Activated CD8-positive, alpha-beta memory T cell treated with anti-CD3 and anti-CD28 coated beads for 36 hours (primary cell): Measurements from ENCODE around the gene TRMT61A. TPM values are rescaled to one million over a fixed set of nuclear protein-coding genes. Genes with fewer than 3 reads are reported as not detected.
"Not testable (repeated sequence)": the region's sequence is repeated elsewhere in the genome, so short reads cannot be mapped to it uniquely, and the experiment has no call there.

Experiments used
- CTCF ChIA-PET: fragments of 350-600 bp; sonication (Branson Sonifier 250); formaldehyde crosslinking; loops from one replicate; lab custom pipeline; 2021; ENCODE audit warnings: antibody characterized with exemption; lab: Charles Lee
- POLR2A ChIA-PET: fragments of 350-600 bp; sonication (Branson Sonifier 250); formaldehyde crosslinking; loops from one replicate; lab custom pipeline; 2021; ENCODE audit warnings: antibody characterized with exemption; lab: Charles Lee
- total RNA-seq, 2 experiments: library from RNA; stranded (reverse); gene quantifications; one replicate each; pipeline ENCODE4 v1.2.3, GENCODE V29; 2021

The TRMT61A gene
- total RNA-seq, 2 experiments from 2014 or later, result 23.2 TPM

DNA sequence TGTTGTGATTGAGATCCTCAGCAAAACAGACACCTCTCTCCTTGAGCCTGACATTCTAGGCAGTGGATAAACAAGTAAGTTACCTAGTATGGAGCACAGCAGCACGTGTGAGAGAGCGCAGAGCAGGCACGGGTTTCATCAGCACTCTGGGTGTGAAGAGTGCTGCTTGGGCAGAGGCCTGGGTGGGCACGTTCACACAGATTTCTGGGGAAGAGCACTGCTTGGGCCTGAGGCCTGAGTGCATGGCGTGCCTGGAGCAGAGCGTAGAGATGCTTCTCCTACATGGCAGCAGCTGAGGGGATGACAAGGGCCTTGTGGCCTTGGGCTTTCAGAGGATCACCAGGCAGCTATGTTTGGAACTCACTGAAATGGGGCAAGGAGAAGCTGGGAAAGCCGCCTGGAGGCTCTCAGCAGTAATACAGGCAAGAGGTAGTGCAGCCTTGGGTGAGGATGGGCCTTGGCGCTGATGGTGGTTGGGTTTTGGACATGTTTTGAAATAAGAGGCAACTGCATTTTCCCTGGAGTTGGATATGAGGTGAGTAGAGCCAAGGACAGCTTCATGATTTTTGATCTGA lies 23.9 kb upstream of the TRMT61A start:
- ChIA-PET CTCF (no interaction called here), POLR2A (no interaction called here)

DNA sequence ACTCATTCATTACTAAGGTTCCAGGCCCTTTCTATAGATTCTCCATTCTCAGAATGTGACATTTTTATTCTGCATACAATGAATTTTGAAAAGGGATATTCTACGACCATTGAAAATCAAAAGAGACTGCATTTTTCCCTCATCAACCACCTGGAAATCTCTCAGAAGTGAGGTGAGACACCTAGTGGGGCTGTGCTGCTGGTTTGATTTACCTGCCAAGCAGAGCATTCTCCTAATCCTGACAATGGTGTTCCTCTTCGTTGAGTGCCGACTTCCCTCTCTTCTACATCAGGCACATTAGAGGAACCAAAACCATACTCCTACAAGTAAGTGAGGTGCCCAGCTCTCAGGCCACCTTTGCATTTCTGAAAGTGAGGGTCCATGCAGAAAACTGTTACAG lies 21.2 kb upstream of the TRMT61A start:
- CTCF ChIA-PET, result interaction anchor here (1.2 kb wide), 1 partner anchor 39 kb away, joined by 3 read pairs; no protein-coding TSS in a partner anchor

DNA sequence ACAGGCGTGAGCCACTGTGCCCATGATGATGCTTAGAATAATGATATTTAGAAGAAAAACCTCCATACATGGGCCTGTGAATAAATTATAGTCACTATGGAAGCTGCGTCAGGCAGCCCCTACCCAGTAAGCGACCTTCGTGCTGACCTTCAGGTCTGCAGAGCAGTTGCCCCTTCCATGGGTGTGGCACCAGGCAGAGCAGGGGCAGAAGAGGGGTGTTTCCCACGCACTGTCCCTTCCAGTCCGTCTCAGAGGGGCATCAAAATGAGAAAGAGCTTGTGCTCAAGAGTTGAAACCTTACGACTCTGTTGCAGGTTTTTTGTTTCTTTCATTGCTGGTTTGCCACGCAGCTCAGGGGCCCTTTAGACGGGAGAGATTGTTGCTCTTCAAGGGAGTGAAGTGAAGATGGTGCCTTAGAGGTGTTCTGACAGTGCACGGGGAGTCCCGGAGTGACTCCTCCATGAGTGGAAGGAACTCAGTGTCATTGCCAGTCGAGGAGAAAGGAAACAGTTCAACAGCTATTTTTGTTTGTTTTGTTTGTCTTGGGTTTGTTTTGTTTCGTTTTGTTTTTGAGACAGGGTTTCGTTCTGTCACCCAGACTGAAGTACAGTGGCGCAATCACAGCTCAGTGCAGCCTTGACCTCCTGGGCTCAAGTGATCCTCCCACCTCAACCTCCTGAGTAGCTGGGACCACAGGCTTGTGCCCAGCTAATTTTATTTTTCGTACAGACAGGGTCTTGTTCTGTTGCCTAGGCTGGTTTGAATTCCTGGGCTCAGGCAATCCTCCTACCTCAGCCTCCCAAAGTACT lies 20.3 kb upstream of the TRMT61A start:
- ChIA-PET CTCF (no interaction called here), POLR2A (no interaction called here)

More for the DNA sequence above, 21.2 kb upstream of the TRMT61A start:
- POLR2A ChIA-PET, result no interaction called here

DNA sequence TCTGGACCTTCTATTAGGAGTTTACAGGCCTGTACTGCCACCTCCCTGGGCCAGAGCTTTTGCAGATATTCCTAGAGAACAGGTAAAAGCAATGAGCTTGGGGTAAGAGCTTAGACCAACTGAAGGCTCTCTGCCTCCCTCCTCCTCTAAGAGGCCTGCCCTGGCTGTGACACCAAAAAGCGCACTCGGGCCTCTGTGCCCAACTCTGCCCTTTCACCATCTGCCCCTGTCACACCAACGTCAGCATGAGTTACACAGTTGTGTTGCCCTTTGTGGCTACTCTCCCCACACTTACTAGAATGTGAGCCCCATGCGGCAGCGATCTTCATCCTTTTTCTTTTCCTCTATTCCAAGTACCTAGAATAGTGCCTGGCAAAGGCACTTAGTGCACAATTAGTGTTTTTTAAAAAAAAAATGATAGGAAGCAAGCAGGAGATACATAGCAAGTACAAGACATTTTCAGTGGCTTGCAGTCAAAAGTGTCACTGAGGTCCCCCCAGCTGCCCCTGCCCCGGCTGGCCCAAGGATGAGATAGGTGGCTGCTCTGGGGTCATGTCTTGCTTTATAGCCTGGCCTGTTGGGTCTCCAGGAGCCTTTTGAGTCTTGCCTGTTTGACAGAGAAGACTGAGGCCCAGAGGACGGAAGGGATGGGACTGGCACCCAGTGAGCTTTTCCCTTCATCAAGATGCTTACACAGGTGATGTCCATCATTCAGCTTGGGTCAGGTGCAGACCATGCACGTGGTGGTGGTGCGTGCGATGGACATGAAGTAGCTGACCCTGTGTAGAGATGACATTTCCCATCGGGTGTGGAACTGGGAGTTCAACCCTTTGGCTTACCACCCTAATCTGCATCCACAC lies 18.9 kb upstream of the TRMT61A start:
- ChIA-PET POLR2A (no interaction called here), CTCF (interaction anchor here (1.7 to 2.1 kb wide), 3 partner anchors 9 to 36 kb away, joined by 5 to 8 read pairs (median 7); no protein-coding TSS in a partner anchor)

DNA sequence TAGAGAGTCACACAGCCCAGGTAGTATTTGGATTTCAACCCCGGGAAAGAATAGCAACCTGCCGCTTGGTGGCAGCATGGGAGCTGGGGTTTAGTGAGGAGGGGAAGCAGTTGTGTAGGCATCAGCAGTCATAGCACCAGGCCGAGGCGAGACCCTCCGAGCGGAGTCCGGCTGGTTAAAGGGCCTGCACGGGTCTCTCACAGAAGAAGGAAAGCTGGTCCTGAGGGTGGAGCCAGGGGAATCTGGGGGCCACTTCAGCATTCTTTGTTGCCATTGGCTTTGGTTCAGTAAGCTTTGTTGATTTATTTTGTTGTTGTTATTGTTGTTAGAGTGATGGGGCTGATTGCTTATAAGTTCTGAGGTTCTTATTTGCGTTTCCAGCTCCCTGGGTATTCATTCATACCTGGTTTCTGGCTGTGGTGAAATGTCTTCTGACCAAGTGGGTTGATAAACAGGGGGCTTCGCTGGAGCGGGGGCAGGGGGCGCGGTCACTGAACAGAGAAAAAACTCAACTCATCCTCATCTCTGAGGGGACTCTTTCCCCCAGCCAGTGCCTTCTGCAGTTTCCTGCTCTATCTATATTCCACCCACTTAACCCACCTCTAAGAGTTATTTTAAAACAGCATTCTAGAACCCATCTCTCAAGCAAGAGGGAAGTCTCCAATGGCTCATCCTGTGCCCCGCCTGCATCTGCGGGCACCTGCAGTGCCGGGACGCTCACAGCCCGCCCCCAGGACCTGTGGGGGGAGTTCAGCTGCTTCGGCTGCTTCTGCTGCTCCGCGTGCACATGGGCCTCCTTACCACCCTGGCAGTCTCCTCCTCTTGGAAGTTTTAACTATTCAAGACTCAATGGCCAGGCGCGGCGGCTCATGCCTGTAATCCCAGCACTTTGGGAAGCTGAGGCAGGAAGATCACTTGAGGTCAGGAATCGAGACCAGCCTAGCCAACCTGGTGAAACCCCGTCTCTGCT lies 18.0 kb upstream of the TRMT61A start:
- POLR2A ChIA-PET, result no interaction called here
- CTCF ChIA-PET, result interaction anchor here (1.7 to 2.1 kb wide), 3 partner anchors 8 to 36 kb away, joined by 5 to 8 read pairs (median 7); no protein-coding TSS in a partner anchor

DNA sequence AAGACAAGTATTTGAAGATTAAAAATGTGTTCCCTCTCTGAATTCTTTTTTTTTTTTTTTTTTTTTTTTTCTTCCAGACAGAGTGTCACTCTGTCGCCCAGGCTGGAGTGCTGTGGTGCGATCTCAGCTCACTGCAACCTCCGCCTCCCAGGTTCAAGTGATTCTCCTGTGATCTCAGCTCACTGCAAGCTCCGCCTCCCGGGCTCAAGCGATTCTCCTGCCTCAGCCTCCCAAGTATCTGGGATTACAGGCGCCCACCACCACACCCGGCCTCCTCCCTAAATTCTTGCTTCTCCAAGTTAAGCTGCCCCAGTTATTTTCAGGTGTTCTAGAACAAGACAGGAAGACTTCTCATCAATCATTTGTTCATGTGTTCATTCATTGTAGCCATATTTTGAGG lies 16.8 kb upstream of the TRMT61A start:
- POLR2A ChIA-PET, result not testable (repeated sequence)

DNA sequence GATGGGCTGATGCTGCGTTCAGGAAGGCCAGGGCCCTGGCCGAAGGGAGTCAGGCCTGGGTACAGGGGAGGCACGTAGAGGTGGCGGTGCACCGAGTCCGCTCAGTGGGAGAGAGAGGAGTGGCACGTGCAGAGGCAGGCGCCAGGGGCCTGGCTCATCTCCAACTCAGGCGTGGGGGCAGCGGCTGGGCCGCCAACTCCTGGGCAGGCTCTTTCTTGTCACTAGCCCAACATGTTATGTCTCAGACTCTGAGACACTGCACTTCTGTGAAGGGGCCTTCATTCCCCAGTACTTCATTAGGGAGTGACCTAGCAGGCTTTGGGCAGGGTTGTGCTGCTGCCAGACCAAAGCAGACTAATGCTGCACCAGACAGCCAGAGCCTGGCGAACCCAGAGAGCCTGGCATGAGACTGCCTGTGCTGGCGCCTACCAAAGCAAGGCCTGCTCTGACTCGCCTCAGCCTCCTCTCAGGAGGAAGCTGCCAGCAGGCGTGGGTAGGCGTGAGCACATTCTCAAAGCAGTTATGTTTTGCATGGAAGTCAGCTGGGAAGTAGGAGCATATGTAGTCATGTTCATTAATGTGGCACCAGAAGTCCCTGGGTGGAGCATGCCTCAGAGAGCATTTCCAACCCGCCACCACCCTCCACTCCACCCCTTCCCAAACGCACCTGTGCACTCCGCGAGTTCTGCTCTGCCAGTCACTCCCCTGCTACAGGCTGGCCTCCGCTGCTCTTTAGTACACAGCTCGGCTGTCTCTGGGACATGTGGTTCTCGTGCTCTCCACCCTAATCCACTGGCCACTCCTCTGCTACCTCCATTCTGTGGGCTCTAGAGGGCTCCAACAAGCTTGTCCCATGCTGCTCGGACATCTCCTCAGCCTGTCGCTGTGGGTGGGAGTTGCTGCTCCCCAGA lies 16.0 kb upstream of the TRMT61A start:
- ChIA-PET POLR2A (no interaction called here), CTCF (no interaction called here)

More for the DNA sequence above, 16.8 kb upstream of the TRMT61A start:
- CTCF ChIA-PET, result not testable (repeated sequence)

DNA sequence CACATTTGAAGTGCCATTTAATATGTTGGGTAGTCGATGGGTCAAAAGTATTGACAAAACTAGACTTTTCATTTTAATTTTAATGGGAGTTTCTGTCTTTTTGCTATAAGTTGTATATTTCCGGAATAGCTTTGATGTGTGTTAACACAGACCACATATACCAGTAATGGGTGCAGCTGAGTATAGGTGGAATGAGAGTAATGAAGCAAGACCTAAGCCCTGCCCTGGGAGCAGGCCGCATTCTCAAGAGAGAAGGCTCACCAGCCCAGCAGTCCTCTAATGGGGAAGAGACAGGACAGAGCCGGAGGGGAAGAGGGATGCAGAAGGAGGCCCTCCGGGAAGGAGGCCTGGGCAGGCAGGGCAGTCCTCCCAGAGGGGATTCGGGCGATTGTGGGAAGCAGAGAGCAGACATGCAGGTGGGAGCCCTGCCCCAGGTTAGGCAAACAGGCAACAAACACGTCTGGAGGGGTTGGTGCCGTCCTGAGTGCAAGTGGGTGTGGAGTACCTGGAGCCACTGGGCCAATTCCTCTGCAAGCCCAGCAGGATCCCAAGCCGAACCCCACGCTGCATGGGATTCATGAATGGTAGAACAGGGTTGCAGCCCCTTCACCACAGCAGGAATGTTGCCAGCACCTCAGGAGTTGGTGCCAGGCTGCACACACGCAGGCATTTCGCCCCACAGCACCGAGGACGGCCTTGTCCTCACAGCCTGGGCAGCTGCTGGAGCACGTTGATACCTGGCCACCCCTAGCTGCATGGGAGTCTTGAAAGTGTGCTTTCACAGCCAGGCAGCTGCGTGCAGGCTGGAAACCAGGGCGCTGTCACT lies 14.2 kb upstream of the TRMT61A start:
- ChIA-PET POLR2A (no interaction called here), CTCF (interaction anchor here (1.3 kb wide), 1 partner anchor 32 kb away, joined by 4 read pairs; no protein-coding TSS in a partner anchor)

DNA sequence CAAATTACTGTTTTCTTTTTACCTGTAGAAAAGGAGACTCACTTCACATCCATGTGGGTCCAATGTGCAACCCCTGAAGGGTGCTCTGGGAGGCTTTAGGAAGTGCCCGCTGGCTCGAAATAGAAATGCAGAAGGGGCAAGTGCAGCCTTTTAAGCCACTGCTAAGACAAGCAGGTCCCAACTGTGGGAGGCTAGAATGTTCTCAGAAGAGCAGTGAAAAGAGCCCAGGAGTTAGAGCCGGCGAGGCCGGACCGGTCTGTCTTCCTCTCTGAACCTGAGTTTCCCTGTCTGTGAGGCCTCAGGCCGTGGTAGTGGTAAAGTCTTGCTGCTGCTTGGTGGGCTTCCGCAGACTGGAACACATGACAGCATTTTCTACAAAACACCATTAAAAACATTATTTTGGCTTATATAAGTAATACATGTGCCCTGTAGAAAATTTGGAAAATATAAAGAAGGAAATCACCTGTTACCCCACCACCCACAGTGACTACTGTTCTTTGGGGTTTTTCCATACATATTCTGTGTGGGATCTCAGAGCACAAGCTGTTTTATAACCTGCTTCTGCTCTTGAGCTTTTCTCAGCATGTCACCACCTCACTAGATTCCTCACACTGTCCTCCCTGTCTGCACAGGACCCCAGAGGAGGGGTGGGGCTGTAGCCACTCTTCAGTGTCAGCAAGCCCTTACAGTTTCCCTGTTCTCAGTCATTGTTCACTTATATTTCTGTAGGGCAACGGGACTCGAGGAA lies 12.4 kb upstream of the TRMT61A start:
- ChIA-PET POLR2A (no interaction called here), CTCF (interaction anchor here (1.9 to 4.5 kb wide), 2 partner anchors 17 to 30 kb away, joined by 5 to 31 read pairs; no protein-coding TSS in a partner anchor)

DNA sequence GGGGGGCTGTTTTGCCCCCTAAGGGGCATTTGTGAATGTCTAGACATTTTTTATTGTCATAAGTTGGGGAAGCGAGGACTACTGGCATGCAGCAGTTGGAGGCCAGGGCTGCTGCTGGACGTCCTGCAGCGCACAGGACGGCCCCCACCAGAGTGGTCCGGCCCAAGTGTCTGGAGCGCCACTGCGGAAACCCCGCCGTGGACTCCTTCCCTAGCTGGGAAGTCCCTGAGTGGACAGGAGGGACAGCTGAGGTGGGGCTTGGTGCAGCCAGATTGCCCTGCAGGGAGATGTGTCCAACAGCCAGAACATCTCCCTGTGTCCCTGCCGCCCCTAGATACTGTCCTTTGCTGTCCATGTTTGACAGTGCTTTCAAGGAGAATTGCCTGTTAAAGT lies 11.8 kb upstream of the TRMT61A start:
- ChIA-PET CTCF (interaction anchor here (1.9 to 4.5 kb wide), 2 partner anchors 18 to 30 kb away, joined by 5 to 31 read pairs; no protein-coding TSS in a partner anchor), POLR2A (no interaction called here)

DNA sequence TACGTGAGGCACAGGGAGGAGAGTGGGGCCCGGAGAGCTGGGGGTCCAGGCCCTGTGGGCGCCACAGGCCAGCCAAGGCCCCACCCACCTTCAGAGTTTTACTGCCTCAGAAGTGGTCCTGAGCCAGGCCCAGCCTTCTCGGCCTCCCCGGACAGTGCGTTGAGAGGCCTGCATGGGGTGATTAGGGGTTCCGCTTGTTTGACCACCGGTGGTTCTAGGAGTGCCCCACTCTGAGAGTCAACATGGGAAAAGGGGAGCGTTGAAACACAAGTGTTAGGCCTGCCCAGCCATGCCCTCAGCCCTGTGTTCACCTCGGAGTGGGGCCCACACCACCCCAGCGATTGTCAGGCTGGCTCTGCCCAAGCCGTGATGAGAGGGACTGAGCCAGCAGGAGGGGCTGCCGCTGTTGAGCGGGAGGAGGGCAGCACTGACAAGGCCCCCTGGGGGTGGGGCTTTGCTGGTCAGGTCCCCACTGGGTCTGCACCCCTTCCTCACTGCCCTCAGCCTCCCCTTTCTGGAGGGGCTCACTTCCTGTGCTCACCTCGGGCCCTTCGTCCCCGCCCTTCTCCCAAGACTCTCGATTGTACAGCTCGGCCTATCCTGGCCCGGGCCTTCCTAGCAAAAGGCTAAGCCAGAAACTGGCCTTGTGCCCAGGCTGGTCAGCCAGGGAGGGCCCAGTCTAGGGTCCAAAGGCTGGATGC lies 11.1 kb upstream of the TRMT61A start:
- ChIA-PET POLR2A (no interaction called here), CTCF (interaction anchor here (0.9 to 4.5 kb wide), 11 partner anchors 8 to 44 kb away, joined by 3 to 38 read pairs (median 5); partner anchors contain the start of genes BAG5, COA8 and TRMT61A)

DNA sequence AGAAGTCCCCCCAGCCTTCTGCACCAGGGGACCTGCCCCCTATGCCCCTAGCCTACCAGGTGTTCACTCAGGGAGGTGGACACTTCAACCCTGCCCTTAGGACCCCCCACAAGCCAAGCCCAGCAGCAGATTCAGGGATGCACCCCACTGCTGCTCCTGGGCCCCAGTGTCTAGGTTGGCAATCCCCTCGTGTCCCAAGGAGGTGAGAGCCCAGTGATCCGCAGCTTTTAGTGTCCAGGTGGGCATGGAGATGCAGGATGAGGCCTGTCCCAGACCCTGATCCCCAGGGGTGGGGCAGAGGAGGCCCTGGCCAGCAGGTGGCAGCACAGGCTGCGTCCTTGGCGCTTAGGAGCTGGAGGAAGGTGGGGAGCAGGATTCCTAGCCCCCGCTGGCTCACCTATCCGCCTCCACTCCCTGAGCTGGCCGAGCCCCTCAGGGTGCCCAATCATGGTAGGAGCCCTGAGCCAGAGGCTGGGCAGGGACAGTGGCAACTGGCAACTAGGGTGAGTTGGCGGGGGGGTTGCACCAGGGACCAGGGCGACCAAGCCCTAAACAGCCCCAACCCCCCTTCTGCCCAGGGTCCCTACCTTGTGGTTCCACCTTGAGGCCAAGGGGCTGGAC lies 10.5 kb upstream of the TRMT61A start:
- POLR2A ChIA-PET, result no interaction called here
- CTCF ChIA-PET, result interaction anchor here (0.6 to 4.5 kb wide), 16 partner anchors 8 to 115 kb away, joined by 3 to 38 read pairs (median 4); partner anchors contain the start of genes BAG5, COA8 and TRMT61A

DNA sequence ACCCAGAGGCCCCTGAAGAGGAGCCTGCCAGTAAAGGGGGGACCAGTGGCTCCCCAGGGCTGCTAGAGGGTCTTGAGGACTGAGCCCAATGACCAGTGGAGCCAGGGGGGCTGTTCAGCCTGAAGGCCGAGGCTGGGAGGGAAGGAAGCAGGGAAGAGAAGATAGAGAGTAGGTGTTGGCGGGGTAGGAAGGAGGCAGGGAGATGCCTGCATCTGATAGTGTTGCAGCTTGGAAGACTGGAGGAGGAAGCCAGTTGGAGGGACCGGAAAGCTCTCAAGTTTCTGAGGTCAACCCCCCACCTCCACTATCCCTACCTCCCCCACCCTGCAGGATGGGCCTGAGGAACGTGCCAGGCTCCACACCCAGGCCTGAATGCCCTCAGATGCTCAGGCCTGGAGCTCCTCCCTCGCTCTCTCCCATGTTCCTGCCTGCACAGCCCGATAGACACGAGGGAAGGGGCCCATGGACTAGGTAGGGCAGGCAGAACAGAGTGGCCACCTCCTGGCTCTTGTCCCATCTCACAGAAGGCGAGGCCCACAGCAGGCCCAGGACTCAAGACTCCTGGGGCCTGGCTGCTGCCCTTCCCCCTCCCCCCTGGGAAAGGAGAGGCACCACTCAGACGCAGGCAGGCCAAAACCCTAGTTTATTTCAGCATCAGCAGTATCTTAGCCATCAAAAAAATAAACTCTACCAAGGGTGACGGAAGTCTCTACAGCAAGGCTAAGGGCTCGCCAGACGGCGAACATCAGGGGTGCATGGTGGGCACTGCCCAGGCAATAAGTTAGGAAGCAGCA lies 9.8 kb upstream of the TRMT61A start:
- CTCF ChIA-PET, result interaction anchor here (0.6 to 4.5 kb wide), 15 partner anchors 9 to 115 kb away, joined by 3 to 38 read pairs (median 4); partner anchors contain the start of genes BAG5, COA8 and TRMT61A
- POLR2A ChIA-PET, result no interaction called here

DNA sequence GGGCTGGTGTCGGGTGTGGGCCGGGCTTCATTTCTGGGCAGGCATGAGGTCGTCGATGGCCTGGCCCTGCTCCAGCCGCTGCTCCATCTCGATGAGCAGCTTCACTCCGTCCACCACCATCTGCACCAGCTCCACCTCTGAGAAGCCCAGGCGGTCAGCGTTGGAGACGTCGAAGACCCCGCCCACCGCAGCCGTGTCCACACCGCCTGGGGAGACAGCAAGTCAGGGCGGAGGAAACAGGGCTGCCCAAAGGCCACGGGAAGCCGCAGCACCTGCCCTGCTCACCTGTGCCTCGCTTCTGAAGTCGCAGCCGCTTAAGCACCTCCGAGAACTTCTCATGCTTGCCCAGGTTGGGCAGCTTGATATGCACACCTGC lies 9.2 kb upstream of the TRMT61A start:
- CTCF ChIA-PET, result interaction anchor here (2.1 to 4.5 kb wide), 3 partner anchors 10 to 27 kb away, joined by 7 to 38 read pairs (median 31); partner anchors contain the start of gene TRMT61A
- POLR2A ChIA-PET, result no interaction called here
